Measurements from ENCODE around the gene IQCF6.
"Not testable (repeated sequence)": the region's sequence is repeated elsewhere in the genome, so short reads cannot be mapped to it uniquely, and the experiment has no call there.

Gene IQCF6

GRCh38 chr3:51779137-51779536 lies at the start of gene IQCF6:
Gene IQCF6 (minus strand): TSS chr3:51779237. CDS start chr3:51779224, 13 bp downstream.
- DNase-seq = no peak

DNA sequence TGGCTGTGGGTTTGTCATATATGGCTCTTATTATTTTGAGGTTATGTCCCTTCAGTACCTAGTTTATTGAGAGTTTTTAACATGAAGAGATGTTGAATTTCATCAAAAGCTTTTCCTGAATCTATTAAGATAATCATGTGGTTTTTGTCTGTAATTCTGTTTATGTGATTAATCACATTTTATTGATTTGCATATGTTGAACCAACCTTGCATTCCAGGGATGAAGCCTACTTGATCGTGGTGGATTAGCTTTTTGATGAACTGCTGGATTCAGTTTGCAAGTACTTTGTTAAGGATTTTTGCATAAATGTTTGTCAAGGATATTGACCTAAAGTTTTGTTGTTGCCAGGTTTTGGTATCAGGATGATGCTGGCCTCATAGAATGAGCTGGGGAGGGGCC lies 49.3 kb upstream of the IQCF6 start:
- no peak for DNase-seq

- DNase-seq = no peak
Observed at GRCh38 chr3:51819709-51820406, 40.8 kb upstream of the IQCF6 start.

GRCh38 chr3:51819151-51819550 lies 40.1 kb upstream of the IQCF6 start:
- no peak for DNase-seq

- DNase-seq = no peak
Observed at GRCh38 chr3:51817375-51817774, 38.3 kb upstream of the IQCF6 start.

DNA sequence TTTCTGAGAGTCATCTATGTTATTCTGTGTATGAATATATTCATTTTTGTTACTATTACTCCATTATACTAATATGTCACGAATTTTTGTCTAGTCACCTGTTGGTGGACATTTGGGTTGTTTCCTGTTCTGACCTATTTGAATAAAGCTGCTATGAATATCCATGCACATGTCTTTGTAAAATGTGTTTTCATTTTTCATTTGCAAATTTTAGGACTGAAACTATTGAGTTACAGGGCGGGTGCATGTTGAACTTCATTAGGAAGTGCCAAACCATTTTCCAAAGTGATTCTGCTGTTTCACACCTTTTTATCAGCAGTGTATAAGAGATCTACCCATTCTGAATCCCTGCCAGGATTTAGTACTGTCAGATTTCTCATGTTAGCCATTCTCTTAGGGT lies 37.7 kb upstream of the IQCF6 start:
- DNase-seq = no peak

- no peak for DNase-seq
Observed at GRCh38 chr3:51815614-51816013, 36.6 kb upstream of the IQCF6 start.

GRCh38 chr3:51814034-51814433 lies 35.0 kb upstream of the IQCF6 start:
- DNase-seq = no peak

- DNase-seq = peak in 12 of 14 donors; percentile 1 to 65 (median 25)
Observed at GRCh38 chr3:51813539-51813938, 34.5 kb upstream of the IQCF6 start.

DNA sequence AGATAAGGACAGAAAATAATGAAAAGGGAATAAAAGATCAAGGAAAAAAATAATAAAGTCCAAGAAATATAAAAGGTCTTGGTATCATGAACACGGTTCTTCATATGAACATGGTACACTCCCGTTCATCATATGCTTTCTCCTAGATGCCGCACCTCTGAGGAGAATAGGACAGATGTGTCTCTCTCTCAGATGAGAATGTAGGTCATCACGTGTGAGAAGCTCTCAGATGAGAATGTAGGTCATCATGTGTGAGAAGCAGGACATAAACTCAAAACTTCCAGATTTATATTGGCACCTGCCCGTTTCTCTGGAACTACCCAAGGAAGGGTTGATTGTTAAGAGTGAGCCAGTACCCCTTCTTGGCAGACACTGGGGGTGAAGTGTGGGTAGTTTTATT lies 29.9 kb upstream of the IQCF6 start:
- no peak for DNase-seq

GRCh38 chr3:51802106-51802703 lies 23.2 kb upstream of the IQCF6 start:
- no peak for DNase-seq

DNA sequence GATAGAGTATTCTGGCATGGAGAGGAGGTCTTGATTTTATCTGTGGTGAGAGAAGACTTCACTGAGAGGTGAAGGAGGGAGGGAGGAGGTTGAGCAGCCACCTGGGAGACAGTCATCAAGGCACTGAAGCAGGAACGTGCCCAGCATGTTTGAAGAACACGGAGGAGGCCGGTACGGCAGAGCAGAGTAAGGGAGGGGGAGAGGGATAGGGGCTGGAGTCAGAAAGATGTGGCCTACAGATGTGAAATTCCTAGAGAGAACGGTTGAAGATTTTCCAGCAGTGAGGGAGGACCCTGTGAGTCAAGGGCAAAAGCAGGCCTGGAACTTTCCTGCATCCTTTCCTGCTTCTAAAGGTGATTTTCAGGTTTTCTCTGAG lies 21.7 kb upstream of the IQCF6 start:
- DNase-seq = no peak

DNA sequence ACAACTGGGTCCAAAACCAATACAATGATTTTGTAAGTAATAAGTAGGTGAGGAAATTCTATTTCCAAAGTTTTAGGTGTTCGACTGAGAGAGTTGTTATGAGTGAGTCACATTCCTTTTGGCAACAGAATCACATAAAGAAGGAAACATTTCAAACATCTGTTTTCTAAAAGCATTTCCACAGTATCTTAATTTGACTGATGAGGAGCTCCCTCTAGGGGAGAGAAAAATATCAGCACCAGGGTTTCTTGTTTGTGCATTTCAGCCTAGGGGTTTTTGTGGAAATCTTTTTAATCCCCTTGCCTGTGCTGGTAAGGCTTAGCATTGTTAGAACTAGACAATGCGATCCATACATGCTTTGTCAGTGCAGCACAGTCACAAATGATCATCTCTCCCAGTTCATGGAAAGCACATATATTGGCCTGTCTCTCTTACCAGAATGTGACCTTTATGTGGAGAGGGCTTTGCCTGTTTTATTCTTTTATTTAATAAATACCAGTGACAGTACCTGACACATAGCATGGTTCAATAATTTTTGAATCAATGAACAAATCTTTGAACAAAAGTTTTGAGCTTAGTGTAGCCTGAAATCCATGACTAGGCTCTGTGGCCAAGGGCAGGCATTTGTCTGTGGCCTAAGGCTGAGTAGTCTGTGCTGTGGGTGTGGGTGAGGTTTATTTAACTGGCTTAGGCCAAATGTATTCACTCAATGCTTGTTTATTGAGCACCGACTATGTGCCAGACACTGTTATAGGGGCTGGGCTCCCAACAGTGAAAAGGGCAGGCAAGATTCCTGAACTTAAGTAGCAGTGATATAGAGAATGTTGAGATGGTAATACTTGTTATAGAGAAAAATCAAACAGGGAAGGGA lies 21.1 kb upstream of the IQCF6 start:
- no peak for DNase-seq

- DNase-seq = peak in 1 of 14 donors; percentile 1
Observed at GRCh38 chr3:51798411-51798963, 19.4 kb upstream of the IQCF6 start.

DNA sequence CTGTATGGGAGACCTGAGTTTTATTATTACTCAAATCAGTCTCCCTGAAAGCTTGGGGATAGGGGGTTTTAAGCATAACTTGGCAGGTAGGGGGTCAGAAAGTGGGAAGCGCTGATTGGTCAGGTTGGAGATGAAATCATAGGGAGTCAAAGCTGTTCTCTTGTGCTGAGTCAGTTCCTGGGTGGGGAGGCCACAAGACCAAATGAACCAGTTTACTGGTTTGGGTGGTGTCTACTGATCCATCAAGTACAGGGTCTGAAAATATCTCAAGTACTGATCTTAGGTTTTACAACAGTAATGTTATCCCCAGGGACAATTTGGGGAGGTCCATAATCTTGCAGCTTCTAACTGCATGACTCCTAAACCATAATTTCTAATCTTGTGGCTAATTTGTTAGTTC lies 17.8 kb upstream of the IQCF6 start:
- no peak for DNase-seq

- no peak for DNase-seq
Observed at GRCh38 chr3:51794206-51794605, 15.2 kb upstream of the IQCF6 start.

DNA sequence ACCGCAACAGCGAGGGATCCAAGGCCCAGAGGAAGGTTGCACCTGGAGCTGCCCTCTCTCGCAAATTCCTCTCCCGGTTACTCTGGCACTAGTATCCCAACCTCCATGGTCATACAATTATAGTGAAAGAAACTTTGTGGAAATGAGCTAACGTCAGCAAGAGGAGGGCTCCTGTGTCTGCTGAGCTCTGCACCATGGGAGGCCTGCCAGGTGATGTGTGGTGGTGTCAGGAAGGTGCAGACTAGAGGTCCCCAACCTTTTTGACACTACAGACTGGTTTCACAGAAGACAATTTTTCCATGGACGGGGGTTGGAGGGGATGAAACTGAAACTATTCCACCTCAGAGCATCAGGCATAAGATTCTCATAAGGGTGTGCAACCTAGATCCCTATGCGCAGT lies 13.2 kb upstream of the IQCF6 start:
- DNase-seq = no peak

GRCh38 chr3:51789437-51789836 lies 10.4 kb upstream of the IQCF6 start:
- DNase-seq = no peak

DNA sequence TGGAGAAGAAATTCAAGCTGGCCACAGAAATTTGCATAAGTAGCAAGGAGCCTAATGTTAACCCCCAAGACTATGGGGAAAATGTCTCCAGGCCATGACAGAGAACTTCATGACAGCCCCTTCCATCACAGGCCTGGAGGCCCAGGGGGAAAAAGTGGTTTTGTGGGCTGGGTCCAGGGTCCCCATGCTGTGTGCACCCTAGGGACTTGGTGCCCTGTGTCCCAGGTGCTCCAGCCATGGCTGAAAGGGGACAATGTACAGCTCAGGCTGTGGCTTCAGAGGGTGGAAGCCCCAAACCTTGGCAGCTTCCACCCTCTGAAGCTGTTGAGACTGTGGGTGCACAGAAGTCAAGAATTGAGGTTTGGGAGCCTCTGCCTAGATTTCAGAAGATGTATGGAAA lies 8.5 kb upstream of the IQCF6 start:
- DNase-seq = not testable (repeated sequence)

DNA sequence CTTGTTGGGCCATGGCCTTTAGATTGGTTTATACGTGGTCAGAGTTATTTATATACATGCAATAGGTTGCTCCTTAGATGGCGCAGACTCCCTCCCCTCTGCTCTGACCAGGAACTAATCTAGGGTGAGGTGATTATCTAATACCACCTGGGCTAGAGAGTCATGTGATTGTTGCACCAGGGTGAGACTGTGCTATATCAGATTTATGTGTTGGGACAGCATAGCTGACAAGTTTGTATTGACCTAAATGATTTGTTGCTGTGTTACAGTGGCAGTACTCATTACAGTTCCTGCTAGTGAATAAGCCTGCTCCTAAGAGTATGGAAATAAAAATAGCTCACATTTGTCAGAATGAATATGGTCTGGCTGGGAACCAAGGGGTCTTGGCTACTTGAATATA lies 7.2 kb upstream of the IQCF6 start:
- no peak for DNase-seq

GRCh38 chr3:51778554-51778953 lies 483 bp downstream of the IQCF6 start:
- no peak for DNase-seq

- DNase-seq = peak in 8 of 14 donors; percentile 3 to 39 (median 13)
Observed at GRCh38 chr3:51777985-51778384, 1.1 kb downstream of the IQCF6 start.

- DNase-seq = no peak
Observed at GRCh38 chr3:51773529-51774056, 5.4 kb downstream of the IQCF6 start.
